A549 (cell line): ENCODE measurements around the gene ARL15. TPM values are rescaled to one million over a fixed set of nuclear protein-coding genes. Genes with fewer than 3 reads are reported as not detected.

Experiments used
- ATAC-seq, 2 experiments: fragments of 200-7000 bp in 1 of 2; fragments of >200 bp in 1 of 2; cut with Nextera tagmentation in 1 of 2; cut with Tn5 transposase in 1 of 2; 3 replicates each; pipeline versions ENCODE4 v1.8.0 to v1.9.1; 2018 to 2020; ENCODE audit warnings: mild to moderate bottlenecking in 1 of 2, moderate library complexity in 1 of 2
- CTCF ChIA-PET: fragments of 300-600 bp; sonication (Branson Sonifier 250); formaldehyde crosslinking; extraction: SDS; loops from one replicate; lab custom pipeline; 2021; ENCODE audit warnings: antibody characterized with exemption, inconsistent platforms; lab: Yijun Ruan, JAX
- POLR2A ChIA-PET: fragments of 350-600 bp; formaldehyde crosslinking; extraction: SDS; loops from one replicate; lab custom pipeline; 2021; ENCODE audit warnings: antibody characterized with exemption, inconsistent platforms; lab: Yijun Ruan, JAX
- DNase-seq, 2 experiments: peaks; one replicate each; pipeline versions ENCODE4 v3.0.0 to v3.0.0-alpha.2; 2011 to 2016; ENCODE audit warnings: low read depth in 1 of 2, low spot score in 1 of 2
- FAIRE-seq: peaks from 2 replicates; lab custom pipeline; 2011; peaks lifted over from hg19 to GRCh38; lab: Jason Lieb, UNC
- H3K27ac ChIP-seq, 2 experiments: fragments of >200 bp; sonication (Bioruptor Twin); formaldehyde crosslinking; 3 replicates each; pipeline ENCODE4 v1.5.1; 2016 to 2017
- H3K4me1 ChIP-seq: fragments of >200 bp; sonication (Bioruptor Twin); formaldehyde crosslinking; 3 replicates; pipeline ENCODE4 v1.6.1; 2016
- H3K4me2 ChIP-seq: fragments of >200 bp; sonication (Bioruptor Twin); formaldehyde crosslinking; 3 replicates; pipeline ENCODE4 v1.6.1; 2016
- H3K4me3 ChIP-seq: fragments of >200 bp; sonication (Bioruptor Twin); formaldehyde crosslinking; 3 replicates; pipeline ENCODE4 v1.5.1; 2016
- H3K9me3 ChIP-seq: fragments of >200 bp; sonication (Bioruptor Twin); formaldehyde crosslinking; 3 replicates; pipeline ENCODE4 v1.6.1; 2016
- ATOH8 ChIP-seq: fragments of 250-450 bp; sonication (Bioruptor Pico); IDR thresholded peaks from 2 replicates; pipeline ENCODE4 v1.5.0; 2020; ENCODE audit warnings: low read depth, mild to moderate bottlenecking, moderate library complexity
- CBX2 ChIP-seq: fragments of 200-600 bp; sonication (generic); IDR thresholded peaks from 2 replicates; pipeline ENCODE4 v1.6.1; 2016; ENCODE audit warnings: low read depth, mild to moderate bottlenecking, borderline replicate concordance
- CHD2 ChIP-seq: fragments of 150-350 bp; IDR thresholded peaks from 2 replicates; pipeline ENCODE4 v1.6.1; 2014; ENCODE audit warnings: low read length; ENCODE audit not compliant: partially characterized antibody
- CHD4 ChIP-seq: fragments of 200-600 bp; sonication (generic); IDR thresholded peaks from 2 replicates; pipeline ENCODE4 v1.6.1; 2016; ENCODE audit warnings: antibody characterized with exemption, mild to moderate bottlenecking, borderline replicate concordance
- E2F6 ChIP-seq: IDR thresholded peaks from 2 replicates; pipeline ENCODE4 v1.6.1; 2012; ENCODE audit warnings: low read depth, borderline replicate concordance
- EHF ChIP-seq: fragments of 250-450 bp; sonication (Bioruptor Pico); IDR thresholded peaks from 2 replicates; pipeline ENCODE4 v1.5.0; 2020; ENCODE audit warnings: mild to moderate bottlenecking
- HES2 ChIP-seq: fragments of >200 bp; sonication (Bioruptor Twin); formaldehyde crosslinking; IDR thresholded peaks from 2 replicates; pipeline ENCODE4 v1.6.1; 2016
- HEYL ChIP-seq: fragments of 250-450 bp; sonication (Bioruptor Pico); IDR thresholded peaks from 2 replicates; pipeline ENCODE4 v1.8.0; 2021; ENCODE audit warnings: mild to moderate bottlenecking, moderate library complexity
- HMGXB4 ChIP-seq: fragments of 250-450 bp; sonication (Bioruptor Pico); IDR thresholded peaks from 2 replicates; pipeline ENCODE4 v1.5.0; 2021; ENCODE audit warnings: mild to moderate bottlenecking, moderate library complexity, borderline replicate concordance
- HOXB13 ChIP-seq: fragments of 250-450 bp; sonication (Bioruptor Pico); IDR thresholded peaks from 2 replicates; pipeline ENCODE4 v1.5.0; 2020; ENCODE audit warnings: low read depth, mild to moderate bottlenecking, moderate library complexity
- HOXB5 ChIP-seq: fragments of 250-450 bp; sonication (Bioruptor Pico); IDR thresholded peaks from 2 replicates; pipeline ENCODE4 v1.5.0; 2020; ENCODE audit warnings: mild to moderate bottlenecking, moderate library complexity
- JUN ChIP-seq, 2 experiments: fragments of >200 bp; sonication (Bioruptor Twin); formaldehyde crosslinking; IDR thresholded peaks; 2 replicates in 1 of 2; 3 replicates in 1 of 2; pipeline ENCODE4 v1.6.1; 2016 to 2017
- JUNB ChIP-seq: fragments of >200 bp; sonication (Bioruptor Twin); formaldehyde crosslinking; IDR thresholded peaks from 2 replicates; pipeline ENCODE4 v1.6.1; 2016
- MAFK ChIP-seq: fragments of 450-650 bp; IDR thresholded peaks from 2 replicates; pipeline ENCODE4 v1.6.1; 2014; ENCODE audit not compliant: partially characterized antibody
- NR3C1 ChIP-seq: fragments of >200 bp; sonication (Bioruptor Twin); formaldehyde crosslinking; IDR thresholded peaks from 3 replicates; pipeline ENCODE4 v1.6.1; 2017
- PHF8 ChIP-seq: fragments of 200-600 bp; sonication (generic); IDR thresholded peaks from 2 replicates; pipeline ENCODE4 v1.6.1; 2016; ENCODE audit warnings: low read depth, mild to moderate bottlenecking, antibody characterized with exemption, moderate library complexity, borderline replicate concordance
- RARB ChIP-seq: fragments of 250-450 bp; sonication (Bioruptor Pico); IDR thresholded peaks from 2 replicates; pipeline ENCODE4 v1.8.0; 2021; ENCODE audit warnings: mild to moderate bottlenecking, moderate library complexity
- RNF2 ChIP-seq: fragments of 200-600 bp; sonication (generic); IDR thresholded peaks from 2 replicates; pipeline ENCODE4 v1.6.1; 2016; ENCODE audit warnings: low read depth, mild to moderate bottlenecking, antibody characterized with exemption, moderate library complexity, borderline replicate concordance
- SMC3 ChIP-seq: fragments of >200 bp; sonication (Bioruptor Twin); formaldehyde crosslinking; IDR thresholded peaks from 3 replicates; pipeline ENCODE4 v1.6.1; 2018; ENCODE audit warnings: inconsistent platforms
- SREBF2 ChIP-seq: fragments of 450-650 bp; IDR thresholded peaks from 2 replicates; pipeline ENCODE4 v1.6.1; 2014; ENCODE audit warnings: mild to moderate bottlenecking, moderate library complexity
- TP53 ChIP-seq: fragments of 250-450 bp; sonication (Bioruptor Pico); IDR thresholded peaks from 2 replicates; pipeline ENCODE4 v1.5.0; 2021; ENCODE audit warnings: mild to moderate bottlenecking, moderate library complexity
- ZFP36 ChIP-seq: fragments of 450-650 bp; IDR thresholded peaks from 2 replicates; pipeline ENCODE4 v1.6.1; 2014; ENCODE audit warnings: borderline replicate concordance; ENCODE audit not compliant: partially characterized antibody
- WGBS: methylation state at CpG from one replicate; pipeline ENCODE4 v1.1.6; 2017; ENCODE audit errors: missing lambda C conversion rate; 5-methylcytosine and 5-hydroxymethylcytosine counted together
- polyA plus RNA-seq, 4 experiments: library from polyadenylated mRNA; depleted of rRNA in 3 of 4; stranded (reverse); fragments of >200 nt; fragmentation: RNase III in 1 of 4; extraction: RNeasy Plus Mini Kit Qiagen cat#74134 plus additional on column Dnase treatment in 1 of 4; gene quantifications; 2 replicates in 3 of 4; 3 replicates in 1 of 4; pipeline ENCODE4 v1.2.3, GENCODE V29; 2011 to 2017
- TF ChIP-seq, protein P1 (sequence below): fragments of >200 bp; sonication (Bioruptor Twin); formaldehyde crosslinking; IDR thresholded peaks from 3 replicates; pipeline ENCODE4 v1.6.1; 2016
- TF ChIP-seq, protein P2 (sequence below): fragments of 450-650 bp; IDR thresholded peaks from 2 replicates; pipeline ENCODE4 v1.6.1; 2014; ENCODE audit warnings: antibody characterized with exemption
- TF ChIP-seq, protein P3 (sequence below): IDR thresholded peaks from 2 replicates; pipeline ENCODE4 v1.6.1; 2012

The ARL15 gene
- polyA plus RNA-seq, 2 of the 4 experiments (the other 2 are of a cell fraction): 11.8 to 12.1 TPM

- TF ChIP-seq, protein P1, sequence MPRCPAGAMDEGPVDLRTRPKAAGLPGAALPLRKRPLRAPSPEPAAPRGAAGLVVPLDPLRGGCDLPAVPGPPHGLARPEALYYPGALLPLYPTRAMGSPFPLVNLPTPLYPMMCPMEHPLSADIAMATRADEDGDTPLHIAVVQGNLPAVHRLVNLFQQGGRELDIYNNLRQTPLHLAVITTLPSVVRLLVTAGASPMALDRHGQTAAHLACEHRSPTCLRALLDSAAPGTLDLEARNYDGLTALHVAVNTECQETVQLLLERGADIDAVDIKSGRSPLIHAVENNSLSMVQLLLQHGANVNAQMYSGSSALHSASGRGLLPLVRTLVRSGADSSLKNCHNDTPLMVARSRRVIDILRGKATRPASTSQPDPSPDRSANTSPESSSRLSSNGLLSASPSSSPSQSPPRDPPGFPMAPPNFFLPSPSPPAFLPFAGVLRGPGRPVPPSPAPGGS: no peak
- peak; percentile 26 for TF ChIP-seq MAFK
- TF ChIP-seq, all 56 proteins: peak for 1
- Histone ChIP-seq H3K4me2 (no peak overlapping the region), H3K27ac (no peak overlapping the region), H3K4me1 (no peaks in the 10 kb centered on the region), H3K9me3 (no peaks in the 10 kb centered on the region), H3K4me3 (no peak overlapping the region)
- ChIA-PET CTCF (interaction anchor here (1.3 kb wide), 1 partner anchor 10 kb away, joined by 3 read pairs; no protein-coding TSS in a partner anchor), POLR2A (no interaction called here)
- 75% methylated on average over 8 of the region's 8 CpGs for WGBS
- ATAC-seq (no peak), DNase-seq (no peak), FAIRE-seq (no peak)
These were observed 124.3 kb downstream of the ARL15 start for GRCh38 chr5:54186108-54186507.

- FAIRE-seq (no peak), ATAC-seq (no peak), DNase-seq (no peak)
- ChIA-PET POLR2A (no interaction called here), CTCF (interaction anchor here (0.6 kb wide), 1 partner anchor 167 kb away, joined by 4 read pairs; no protein-coding TSS in a partner anchor)
- H3K4me1 ChIP-seq: no peaks in the 10 kb centered on the region
- H3K4me3 ChIP-seq: no peak overlapping the region
- H3K9me3 ChIP-seq: no peaks in the 10 kb centered on the region
- H3K27ac ChIP-seq: no peak overlapping the region
- no peak for TF ChIP-seq ZFP36
- TF ChIP-seq, protein P2, sequence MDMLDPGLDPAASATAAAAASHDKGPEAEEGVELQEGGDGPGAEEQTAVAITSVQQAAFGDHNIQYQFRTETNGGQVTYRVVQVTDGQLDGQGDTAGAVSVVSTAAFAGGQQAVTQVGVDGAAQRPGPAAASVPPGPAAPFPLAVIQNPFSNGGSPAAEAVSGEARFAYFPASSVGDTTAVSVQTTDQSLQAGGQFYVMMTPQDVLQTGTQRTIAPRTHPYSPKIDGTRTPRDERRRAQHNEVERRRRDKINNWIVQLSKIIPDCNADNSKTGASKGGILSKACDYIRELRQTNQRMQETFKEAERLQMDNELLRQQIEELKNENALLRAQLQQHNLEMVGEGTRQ: no peak
- no peak for TF ChIP-seq MAFK
- no peak for TF ChIP-seq HOXB13 (CRISPR knock-in tag)
- TF ChIP-seq HOXB5 (CRISPR knock-in tag): no peak
- no peak for TF ChIP-seq CHD4
- TF ChIP-seq EHF (CRISPR knock-in tag): no peak
- no peak for TF ChIP-seq RNF2
- TF ChIP-seq, protein P3, sequence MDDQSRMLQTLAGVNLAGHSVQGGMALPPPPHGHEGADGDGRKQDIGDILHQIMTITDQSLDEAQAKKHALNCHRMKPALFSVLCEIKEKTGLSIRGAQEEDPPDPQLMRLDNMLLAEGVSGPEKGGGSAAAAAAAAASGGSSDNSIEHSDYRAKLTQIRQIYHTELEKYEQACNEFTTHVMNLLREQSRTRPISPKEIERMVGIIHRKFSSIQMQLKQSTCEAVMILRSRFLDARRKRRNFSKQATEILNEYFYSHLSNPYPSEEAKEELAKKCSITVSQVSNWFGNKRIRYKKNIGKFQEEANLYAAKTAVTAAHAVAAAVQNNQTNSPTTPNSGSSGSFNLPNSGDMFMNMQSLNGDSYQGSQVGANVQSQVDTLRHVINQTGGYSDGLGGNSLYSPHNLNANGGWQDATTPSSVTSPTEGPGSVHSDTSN: no peak
- no peak overlapping the region for H3K4me2 ChIP-seq
- WGBS: 59% methylated on average over 2 of the region's 2 CpGs
These were observed 125.6 kb downstream of the ARL15 start for GRCh38 chr5:54184806-54185205.

DNA sequence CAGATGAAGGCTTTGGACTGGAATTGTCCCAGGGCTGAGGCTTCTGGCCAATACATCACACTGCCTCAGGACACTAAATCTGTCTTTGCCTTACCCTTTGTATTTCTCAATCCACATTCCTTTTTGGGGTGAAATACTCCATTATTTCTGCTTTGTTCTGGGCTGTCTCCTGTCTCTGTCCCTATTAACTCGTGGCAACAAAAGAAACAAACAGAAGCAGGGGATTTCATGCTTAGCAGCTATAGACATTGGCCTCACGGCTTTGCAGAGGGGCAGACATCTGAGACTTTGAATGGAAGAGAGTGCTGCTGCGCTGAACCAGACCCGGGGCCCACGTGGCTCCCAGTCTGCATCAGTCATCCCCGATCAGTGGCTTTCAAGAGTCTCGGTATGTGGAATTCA, 129.7 kb downstream of the ARL15 start:
- FAIRE-seq: no peak
- Histone ChIP-seq H3K9me3 (no peaks in the 10 kb centered on the region), H3K4me1 (no peaks in the 10 kb centered on the region), H3K4me3 (no peak overlapping the region), H3K4me2 (no peak overlapping the region), H3K27ac (no peak overlapping the region)
- ChIA-PET POLR2A (no interaction called here), CTCF (no interaction called here)
- TF ChIP-seq JUNB (no peak), ATOH8 (CRISPR knock-in tag) (no peak), E2F6 (no peak), JUN (IDR thresholded peaks at IDR 0.05) (no peak), RNF2 (no peak), SMC3 (no peak), HEYL (CRISPR knock-in tag) (no peak), NR3C1 (no peak), TP53 (CRISPR knock-in tag) (no peak), CBX2 (no peak), HMGXB4 (CRISPR knock-in tag) (no peak), MAFK (no peak), PHF8 (no peak), HES2 (no peak), CHD2 (no peak), SREBF2 (no peak), EHF (CRISPR knock-in tag) (no peak), RARB (CRISPR knock-in tag) (no peak)
- DNase-seq: no peak
- WGBS: 79% methylated on average over 7 of the region's 7 CpGs
- no peak for ATAC-seq
